ENCODE data around the gene SPRED2.
"Not testable (repeated sequence)": the region's sequence is repeated elsewhere in the genome, so short reads cannot be mapped to it uniquely, and the experiment has no call there.

The SPRED2 gene

DNA sequence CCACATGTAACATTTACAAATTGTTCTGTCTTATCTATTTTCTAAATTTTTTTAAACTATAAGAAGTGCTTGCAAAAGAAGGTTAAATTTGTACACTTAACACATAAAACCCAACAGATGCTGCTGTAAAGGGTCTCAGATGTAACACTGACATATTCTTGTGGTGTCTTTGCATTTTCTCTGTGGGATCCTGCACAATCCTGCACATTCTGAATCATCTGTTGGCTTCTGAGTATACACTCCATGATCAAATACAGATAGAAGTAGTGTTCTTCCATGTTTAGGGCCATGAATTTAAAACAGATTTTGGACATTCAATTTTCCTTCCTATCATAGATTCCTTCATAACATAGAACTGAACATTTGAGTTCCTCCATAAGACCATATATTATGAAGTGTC is 89.0 kb downstream of the SPRED2 start:
- H3K36me3 ChIP-seq (replicated peaks; ENCODE audit: low read depth, low read length), result peaks cover 17% of the 10 kb centered on the region
- no peak for TF ChIP-seq EZH2phosphoT487 (IDR thresholded peaks at IDR 0.05; ENCODE audit: low read depth)

DNA sequence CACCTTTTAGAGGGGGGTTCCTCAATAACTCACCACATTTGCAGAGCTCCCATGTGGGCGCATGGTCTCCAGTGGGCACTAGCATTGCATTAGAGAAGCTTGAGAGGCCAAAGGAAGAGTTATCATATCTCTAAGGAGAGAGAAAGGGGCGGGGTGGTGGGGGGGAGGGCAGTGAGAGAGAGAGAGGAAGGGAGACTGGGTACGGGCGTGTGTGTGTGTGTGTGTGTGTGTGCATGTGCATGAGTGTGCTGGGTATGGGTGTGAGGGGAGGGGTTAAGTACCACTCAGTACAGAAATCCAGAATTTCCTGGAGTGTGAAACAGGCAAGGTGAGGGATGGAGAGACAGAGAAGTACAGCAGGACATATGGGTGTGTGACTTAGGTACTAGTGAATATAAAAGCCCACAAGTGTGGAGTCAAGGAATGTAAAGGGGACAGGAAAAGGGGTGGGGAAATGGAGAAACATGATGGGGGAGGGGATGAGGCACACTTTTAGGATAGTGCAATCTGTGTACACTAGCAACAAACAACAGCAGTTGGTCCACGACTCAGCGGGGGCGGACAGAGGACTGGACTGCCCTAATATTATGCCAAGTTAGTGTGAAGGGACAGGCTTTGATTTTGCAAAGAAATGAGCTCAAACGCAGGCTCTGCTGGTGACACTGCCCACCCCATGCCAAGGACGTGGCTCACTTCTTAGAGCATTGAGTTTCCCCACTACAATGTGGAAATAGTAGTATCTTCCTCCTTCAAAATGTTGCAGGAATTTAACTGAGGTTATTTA is 91.3 kb downstream of the SPRED2 start:
- TF ChIP-seq, protein P1, sequence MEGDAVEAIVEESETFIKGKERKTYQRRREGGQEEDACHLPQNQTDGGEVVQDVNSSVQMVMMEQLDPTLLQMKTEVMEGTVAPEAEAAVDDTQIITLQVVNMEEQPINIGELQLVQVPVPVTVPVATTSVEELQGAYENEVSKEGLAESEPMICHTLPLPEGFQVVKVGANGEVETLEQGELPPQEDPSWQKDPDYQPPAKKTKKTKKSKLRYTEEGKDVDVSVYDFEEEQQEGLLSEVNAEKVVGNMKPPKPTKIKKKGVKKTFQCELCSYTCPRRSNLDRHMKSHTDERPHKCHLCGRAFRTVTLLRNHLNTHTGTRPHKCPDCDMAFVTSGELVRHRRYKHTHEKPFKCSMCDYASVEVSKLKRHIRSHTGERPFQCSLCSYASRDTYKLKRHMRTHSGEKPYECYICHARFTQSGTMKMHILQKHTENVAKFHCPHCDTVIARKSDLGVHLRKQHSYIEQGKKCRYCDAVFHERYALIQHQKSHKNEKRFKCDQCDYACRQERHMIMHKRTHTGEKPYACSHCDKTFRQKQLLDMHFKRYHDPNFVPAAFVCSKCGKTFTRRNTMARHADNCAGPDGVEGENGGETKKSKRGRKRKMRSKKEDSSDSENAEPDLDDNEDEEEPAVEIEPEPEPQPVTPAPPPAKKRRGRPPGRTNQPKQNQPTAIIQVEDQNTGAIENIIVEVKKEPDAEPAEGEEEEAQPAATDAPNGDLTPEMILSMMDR (IDR thresholded peaks at IDR 0.05; ENCODE audit: low read depth, low read length), result no peak
- no peak for TF ChIP-seq EZH2phosphoT487 (IDR thresholded peaks at IDR 0.05; ENCODE audit: low read depth)
- H2AFZ ChIP-seq (ENCODE audit: low read depth, low read length), result no peak overlapping the region

More for the DNA sequence above, 89.0 kb downstream of the SPRED2 start:
- Histone ChIP-seq H3K27ac (ENCODE audit: low read length) (no peak overlapping the region), H3K9me3 (ENCODE audit: insufficient read depth, low read length) (no peaks in the 10 kb centered on the region), H3K4me2 (ENCODE audit: low read length) (no peak overlapping the region), H3K4me1 (ENCODE audit: low read length) (no peaks in the 10 kb centered on the region), H4K20me1 (ENCODE audit: insufficient read depth, low read length) (peaks cover 24% of the 10 kb centered on the region), H3K4me3 (ENCODE audit: low read length) (no peak overlapping the region), H3K79me2 (ENCODE audit: low read length) (peaks cover 24% of the 10 kb centered on the region), H3K9ac (ENCODE audit: low read length) (no peak overlapping the region), H2AFZ (ENCODE audit: low read depth, low read length) (no peak overlapping the region), H3K27me3 (ENCODE audit: low read depth, low read length) (no peaks in the 10 kb centered on the region)

DNA sequence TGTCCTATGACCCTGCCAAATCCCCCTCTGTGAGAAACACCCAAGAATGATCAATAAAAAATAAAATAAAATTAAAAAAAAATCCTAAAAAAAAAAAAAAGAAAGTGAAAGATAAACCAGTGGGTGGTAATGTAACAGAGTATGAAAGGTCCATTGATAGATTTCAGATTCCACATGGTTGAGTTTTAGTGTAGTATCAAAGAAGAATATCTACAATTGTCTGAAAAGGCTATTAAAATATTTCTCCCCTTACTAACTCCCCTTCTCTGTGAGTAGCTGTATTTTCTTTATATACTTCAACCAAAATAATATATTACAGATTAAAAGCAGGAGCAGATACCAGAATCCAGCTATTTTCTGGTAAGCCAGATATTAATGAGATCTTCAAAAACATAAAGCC is 92.8 kb downstream of the SPRED2 start:
- H3K4me3 ChIP-seq (ENCODE audit: low read length), result no peak overlapping the region
- H3K9me3 ChIP-seq (ENCODE audit: insufficient read depth, low read length), result no peaks in the 10 kb centered on the region
- H3K79me2 ChIP-seq (ENCODE audit: low read length), result no peaks in the 10 kb centered on the region
- H4K20me1 ChIP-seq (ENCODE audit: insufficient read depth, low read length), result peaks cover 4% of the 10 kb centered on the region; the same call in 1 of the 2 replicates
- H3K36me3 ChIP-seq (replicated peaks; ENCODE audit: low read depth, low read length), result peaks cover 21% of the 10 kb centered on the region
- no peak overlapping the region for H3K27ac ChIP-seq (ENCODE audit: low read length)
- no peaks in the 10 kb centered on the region for H3K4me1 ChIP-seq (ENCODE audit: low read length)
- H3K4me2 ChIP-seq (ENCODE audit: low read length), result no peak overlapping the region
- no peak overlapping the region for H2AFZ ChIP-seq (ENCODE audit: low read depth, low read length)
- no peak overlapping the region for H3K9ac ChIP-seq (ENCODE audit: low read length)
- no peaks in the 10 kb centered on the region for H3K27me3 ChIP-seq (ENCODE audit: low read depth, low read length)
- TF ChIP-seq, protein P1 (IDR thresholded peaks at IDR 0.05; ENCODE audit: low read depth, low read length), result no peak
- no peak for TF ChIP-seq EZH2phosphoT487 (IDR thresholded peaks at IDR 0.05; ENCODE audit: low read depth)

More for the DNA sequence above, 91.3 kb downstream of the SPRED2 start:
- H4K20me1 ChIP-seq (ENCODE audit: insufficient read depth, low read length), result peaks cover 13% of the 10 kb centered on the region
- no peak overlapping the region for H3K27ac ChIP-seq (ENCODE audit: low read length)
- no peaks in the 10 kb centered on the region for H3K4me1 ChIP-seq (ENCODE audit: low read length)
- peaks cover 19% of the 10 kb centered on the region for H3K36me3 ChIP-seq (replicated peaks; ENCODE audit: low read depth, low read length)
- no peak overlapping the region for H3K9ac ChIP-seq (ENCODE audit: low read length)
- no peaks in the 10 kb centered on the region for H3K9me3 ChIP-seq (ENCODE audit: insufficient read depth, low read length)
- 0 out of 2 replicates have a peak, but pooled peaks cover 4% of the 10 kb centered on the region for H3K79me2 ChIP-seq (ENCODE audit: low read length)
- no peak overlapping the region for H3K4me3 ChIP-seq (ENCODE audit: low read length)
- no peak overlapping the region for H3K4me2 ChIP-seq (ENCODE audit: low read length)
- no peaks in the 10 kb centered on the region for H3K27me3 ChIP-seq (ENCODE audit: low read depth, low read length)

DNA sequence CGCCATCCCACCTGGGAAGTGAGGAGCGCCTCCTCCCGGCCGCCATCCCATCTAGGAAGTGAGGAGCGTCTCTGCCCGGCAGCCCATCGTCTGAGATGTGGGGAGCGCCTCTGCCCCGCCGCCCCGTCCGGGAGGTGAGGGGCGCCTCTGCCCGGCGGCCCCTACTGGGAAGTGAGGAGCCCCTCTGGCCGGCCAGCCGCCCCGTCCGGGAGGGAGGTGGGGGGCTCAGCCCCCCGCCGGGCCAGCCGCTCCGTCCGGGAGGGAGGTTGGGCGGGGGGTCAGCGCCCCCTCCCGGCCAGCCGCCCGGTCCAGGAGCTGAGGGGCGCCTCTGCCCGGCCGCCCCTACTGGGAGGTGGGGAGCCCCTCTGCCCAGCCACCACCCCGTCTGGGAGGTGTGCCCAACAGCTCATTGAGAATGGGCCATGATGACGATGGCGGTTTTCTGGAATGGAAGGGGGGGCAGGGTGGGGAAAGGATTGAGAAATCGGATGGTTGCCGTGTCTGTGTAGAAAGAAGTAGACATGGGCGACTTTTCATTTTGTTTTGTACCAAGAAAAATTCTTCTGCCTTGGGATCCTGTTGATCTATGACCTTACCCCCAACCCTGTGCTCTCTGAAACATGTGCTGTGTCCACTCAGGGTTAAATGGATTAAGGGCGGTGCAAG is 93.4 kb downstream of the SPRED2 start:
- not testable (repeated sequence) for H3K4me3 ChIP-seq (ENCODE audit: low read length); H3K9ac ChIP-seq (ENCODE audit: low read length); H3K79me2 ChIP-seq (ENCODE audit: low read length); H3K4me1 ChIP-seq (ENCODE audit: low read length); H3K27me3 ChIP-seq (ENCODE audit: low read depth, low read length); H3K9me3 ChIP-seq (ENCODE audit: insufficient read depth, low read length); H2AFZ ChIP-seq (ENCODE audit: low read depth, low read length); H4K20me1 ChIP-seq (ENCODE audit: insufficient read depth, low read length); H3K27ac ChIP-seq (ENCODE audit: low read length); H3K4me2 ChIP-seq (ENCODE audit: low read length)
- peaks cover 20% of the 10 kb centered on the region for H3K36me3 ChIP-seq (replicated peaks; ENCODE audit: low read depth, low read length)

DNA sequence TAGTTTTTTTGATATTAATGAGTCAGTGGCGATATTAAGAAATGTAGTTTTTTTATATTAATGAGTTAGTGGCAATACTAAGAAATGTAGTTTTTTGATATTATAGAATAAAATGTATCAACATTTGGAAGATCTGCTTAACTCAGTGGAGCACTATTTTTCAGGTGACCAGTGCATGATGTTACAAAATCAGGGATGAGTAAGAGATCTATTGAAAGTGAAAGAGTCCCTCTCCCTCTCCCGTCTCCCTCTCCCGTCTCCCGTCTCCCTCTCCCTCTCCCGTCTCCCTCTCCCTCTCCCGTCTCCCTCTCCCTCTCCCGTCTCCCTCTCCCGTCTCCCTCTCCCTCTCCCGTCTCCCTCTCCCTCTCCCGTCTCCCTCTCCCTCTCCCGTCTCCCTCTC is 94.5 kb downstream of the SPRED2 start:
- not testable (repeated sequence) for H4K20me1 ChIP-seq (ENCODE audit: insufficient read depth, low read length); H3K9ac ChIP-seq (ENCODE audit: low read length); H3K27ac ChIP-seq (ENCODE audit: low read length); H3K4me1 ChIP-seq (ENCODE audit: low read length); H3K4me2 ChIP-seq (ENCODE audit: low read length); H2AFZ ChIP-seq (ENCODE audit: low read depth, low read length); H3K9me3 ChIP-seq (ENCODE audit: insufficient read depth, low read length); H3K4me3 ChIP-seq (ENCODE audit: low read length); H3K27me3 ChIP-seq (ENCODE audit: low read depth, low read length); H3K79me2 ChIP-seq (ENCODE audit: low read length)
- peaks cover 20% of the 10 kb centered on the region for H3K36me3 ChIP-seq (replicated peaks; ENCODE audit: low read depth, low read length)
